ENCODE measurements around the gene PHF20.

DNA sequence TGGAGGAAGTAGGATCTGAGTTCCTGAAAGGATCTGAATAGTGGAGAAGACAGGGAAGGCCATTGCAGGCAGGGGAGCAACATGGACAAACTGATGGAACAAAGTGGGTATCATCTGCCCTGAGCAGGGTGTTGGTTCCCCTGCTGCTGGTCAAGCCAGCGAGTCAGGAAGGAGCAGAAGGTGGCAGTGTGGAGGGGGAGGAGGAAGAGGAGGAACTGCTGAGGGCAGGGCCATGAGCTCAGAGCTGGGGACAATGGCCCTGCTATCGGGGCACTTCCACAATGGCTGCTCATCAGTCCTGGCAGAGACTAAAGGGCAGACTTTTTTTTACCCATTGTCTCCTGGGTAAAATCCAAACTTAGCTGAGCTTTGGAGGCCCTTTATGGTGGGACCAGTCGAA lies 210.2 kb downstream of the PHF20 start:
- TF ChIP-seq, protein P1, sequence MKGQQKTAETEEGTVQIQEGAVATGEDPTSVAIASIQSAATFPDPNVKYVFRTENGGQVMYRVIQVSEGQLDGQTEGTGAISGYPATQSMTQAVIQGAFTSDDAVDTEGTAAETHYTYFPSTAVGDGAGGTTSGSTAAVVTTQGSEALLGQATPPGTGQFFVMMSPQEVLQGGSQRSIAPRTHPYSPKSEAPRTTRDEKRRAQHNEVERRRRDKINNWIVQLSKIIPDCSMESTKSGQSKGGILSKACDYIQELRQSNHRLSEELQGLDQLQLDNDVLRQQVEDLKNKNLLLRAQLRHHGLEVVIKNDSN (CRISPR knock-in tag; IDR thresholded peaks at IDR 0.05), result no peak
- TF ChIP-seq, protein P2, sequence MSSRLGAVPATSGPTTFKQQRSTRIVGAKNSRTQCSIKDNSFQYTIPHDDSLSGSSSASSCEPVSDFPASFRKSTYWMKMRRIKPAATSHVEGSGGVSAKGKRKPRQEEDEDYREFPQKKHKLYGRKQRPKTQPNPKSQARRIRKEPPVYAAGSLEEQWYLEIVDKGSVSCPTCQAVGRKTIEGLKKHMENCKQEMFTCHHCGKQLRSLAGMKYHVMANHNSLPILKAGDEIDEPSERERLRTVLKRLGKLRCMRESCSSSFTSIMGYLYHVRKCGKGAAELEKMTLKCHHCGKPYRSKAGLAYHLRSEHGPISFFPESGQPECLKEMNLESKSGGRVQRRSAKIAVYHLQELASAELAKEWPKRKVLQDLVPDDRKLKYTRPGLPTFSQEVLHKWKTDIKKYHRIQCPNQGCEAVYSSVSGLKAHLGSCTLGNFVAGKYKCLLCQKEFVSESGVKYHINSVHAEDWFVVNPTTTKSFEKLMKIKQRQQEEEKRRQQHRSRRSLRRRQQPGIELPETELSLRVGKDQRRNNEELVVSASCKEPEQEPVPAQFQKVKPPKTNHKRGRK (CRISPR knock-in tag; IDR thresholded peaks at IDR 0.05; ENCODE audit: borderline replicate concordance), result no peak
- no peak for TF ChIP-seq ATF1 (CRISPR knock-in tag; IDR thresholded peaks at IDR 0.05)
- TF ChIP-seq, protein P3, sequence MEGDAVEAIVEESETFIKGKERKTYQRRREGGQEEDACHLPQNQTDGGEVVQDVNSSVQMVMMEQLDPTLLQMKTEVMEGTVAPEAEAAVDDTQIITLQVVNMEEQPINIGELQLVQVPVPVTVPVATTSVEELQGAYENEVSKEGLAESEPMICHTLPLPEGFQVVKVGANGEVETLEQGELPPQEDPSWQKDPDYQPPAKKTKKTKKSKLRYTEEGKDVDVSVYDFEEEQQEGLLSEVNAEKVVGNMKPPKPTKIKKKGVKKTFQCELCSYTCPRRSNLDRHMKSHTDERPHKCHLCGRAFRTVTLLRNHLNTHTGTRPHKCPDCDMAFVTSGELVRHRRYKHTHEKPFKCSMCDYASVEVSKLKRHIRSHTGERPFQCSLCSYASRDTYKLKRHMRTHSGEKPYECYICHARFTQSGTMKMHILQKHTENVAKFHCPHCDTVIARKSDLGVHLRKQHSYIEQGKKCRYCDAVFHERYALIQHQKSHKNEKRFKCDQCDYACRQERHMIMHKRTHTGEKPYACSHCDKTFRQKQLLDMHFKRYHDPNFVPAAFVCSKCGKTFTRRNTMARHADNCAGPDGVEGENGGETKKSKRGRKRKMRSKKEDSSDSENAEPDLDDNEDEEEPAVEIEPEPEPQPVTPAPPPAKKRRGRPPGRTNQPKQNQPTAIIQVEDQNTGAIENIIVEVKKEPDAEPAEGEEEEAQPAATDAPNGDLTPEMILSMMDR (IDR thresholded peaks at IDR 0.05), result no peak
- TF ChIP-seq, protein P4, sequence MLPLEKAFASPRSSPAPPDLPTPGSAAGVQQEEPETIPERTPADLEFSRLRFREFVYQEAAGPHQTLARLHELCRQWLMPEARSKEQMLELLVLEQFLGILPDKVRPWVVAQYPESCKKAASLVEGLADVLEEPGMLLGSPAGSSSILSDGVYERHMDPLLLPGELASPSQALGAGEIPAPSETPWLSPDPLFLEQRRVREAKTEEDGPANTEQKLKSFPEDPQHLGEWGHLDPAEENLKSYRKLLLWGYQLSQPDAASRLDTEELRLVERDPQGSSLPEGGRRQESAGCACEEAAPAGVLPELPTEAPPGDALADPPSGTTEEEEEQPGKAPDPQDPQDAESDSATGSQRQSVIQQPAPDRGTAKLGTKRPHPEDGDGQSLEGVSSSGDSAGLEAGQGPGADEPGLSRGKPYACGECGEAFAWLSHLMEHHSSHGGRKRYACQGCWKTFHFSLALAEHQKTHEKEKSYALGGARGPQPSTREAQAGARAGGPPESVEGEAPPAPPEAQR (CRISPR knock-in tag; IDR thresholded peaks at IDR 0.05), result no peak
- TF ChIP-seq, protein P5, sequence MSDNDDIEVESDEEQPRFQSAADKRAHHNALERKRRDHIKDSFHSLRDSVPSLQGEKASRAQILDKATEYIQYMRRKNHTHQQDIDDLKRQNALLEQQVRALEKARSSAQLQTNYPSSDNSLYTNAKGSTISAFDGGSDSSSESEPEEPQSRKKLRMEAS (CRISPR knock-in tag; IDR thresholded peaks at IDR 0.05), result no peak
- no peak for TF ChIP-seq TCF7 (CRISPR knock-in tag; IDR thresholded peaks at IDR 0.05; ENCODE audit: low read depth)
